SKM-1 (cell line): ENCODE data around the gene PPFIA1.

ENCODE experiments used
- DNase-seq: peaks from one replicate; lab custom pipeline; 2025; ENCODE audit not compliant: unreplicated experiment; lab: John Stamatoyannopoulos, UW

PPFIA1 gene

DNA sequence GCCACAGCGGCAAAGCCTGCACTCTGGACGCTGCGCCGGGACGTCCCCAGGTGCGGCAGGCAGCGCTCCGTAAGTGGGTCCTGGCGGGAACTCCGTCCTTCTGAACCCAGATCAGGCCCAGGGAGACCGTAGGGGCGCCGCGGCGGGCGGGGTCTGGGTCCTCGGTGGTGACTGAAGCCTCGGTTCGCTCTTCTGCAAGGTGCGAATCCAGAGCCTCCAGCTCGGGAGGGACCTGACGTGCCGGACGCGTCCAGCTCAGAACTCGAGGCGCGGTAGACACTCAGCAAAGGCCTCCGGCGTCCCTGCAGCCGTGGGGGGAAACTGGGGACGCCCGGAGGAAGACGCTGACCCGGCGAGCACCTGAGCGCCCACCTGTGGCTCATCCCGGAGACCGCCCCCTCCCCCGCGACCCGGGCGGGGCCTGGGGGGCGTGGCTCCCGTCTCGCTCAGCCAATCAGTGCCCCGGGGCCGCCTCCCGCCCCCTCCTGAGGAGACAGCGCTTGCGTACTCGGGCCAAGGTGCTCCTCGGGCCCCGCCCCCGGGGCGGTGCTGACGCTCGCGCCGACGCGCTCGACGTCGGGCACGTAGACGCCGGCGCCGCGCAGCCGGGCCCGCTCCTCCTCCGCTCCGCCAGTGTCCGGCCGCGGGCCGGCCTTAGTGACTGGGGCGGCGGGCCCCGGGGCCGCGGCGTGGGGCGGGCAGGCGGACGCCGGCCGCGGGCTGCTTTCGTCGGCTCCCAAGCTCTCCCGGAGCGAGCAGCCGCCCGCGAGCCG, at the start of gene PPFIA1:
Gene PPFIA1, plus strand, starts transcription at position 587 of the 773 bp plus-strand sequence. CDS start 1,483 bp downstream, outside the sequence.
- DNase-seq: peak; percentile 78

DNA sequence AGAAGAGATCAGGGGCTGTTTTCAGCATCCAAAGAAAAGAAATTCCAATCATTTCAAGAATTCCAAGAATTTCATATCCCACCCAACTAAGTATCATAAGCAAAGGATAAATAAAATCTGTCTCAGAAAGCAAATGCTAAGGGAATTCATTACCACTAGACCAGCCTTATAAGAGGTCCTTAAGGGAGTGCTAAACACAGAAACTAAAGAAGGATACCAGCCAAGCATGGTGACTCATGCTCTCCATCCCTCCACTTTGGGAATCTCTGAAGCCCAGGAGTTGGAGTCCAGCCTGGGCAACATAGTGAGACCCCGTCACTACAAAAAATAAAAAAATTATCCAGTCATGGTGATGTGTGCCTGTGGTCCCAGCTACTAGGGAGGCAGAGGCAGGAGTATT, 49.6 kb upstream of the PPFIA1 start:
- no peak for DNase-seq

DNA sequence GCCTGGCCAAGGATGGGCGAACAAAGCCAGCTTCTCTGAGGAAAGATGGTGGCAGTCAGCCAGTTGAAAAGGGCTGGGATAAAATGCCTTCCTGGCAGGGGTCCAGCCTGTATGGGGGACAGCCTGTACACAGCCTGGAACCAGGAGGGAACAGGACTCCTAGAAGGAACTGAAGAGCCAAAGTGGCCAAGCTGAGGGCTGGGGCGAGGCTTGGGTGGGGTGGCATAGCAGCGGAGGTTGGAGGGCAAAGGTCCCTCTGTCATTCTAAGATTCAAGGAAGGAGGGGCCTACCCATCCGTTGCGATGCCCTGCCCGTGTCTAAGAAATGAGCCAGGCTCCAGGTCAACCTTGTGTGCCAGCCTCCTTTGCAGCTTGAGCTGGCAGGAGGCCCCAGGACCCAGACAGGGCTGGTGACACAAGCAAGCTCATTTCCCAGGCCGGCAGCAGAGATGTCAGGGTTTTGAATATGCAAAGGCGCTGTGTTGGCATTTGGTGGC, 44.8 kb upstream of the PPFIA1 start:
- DNase-seq: no peak

DNA sequence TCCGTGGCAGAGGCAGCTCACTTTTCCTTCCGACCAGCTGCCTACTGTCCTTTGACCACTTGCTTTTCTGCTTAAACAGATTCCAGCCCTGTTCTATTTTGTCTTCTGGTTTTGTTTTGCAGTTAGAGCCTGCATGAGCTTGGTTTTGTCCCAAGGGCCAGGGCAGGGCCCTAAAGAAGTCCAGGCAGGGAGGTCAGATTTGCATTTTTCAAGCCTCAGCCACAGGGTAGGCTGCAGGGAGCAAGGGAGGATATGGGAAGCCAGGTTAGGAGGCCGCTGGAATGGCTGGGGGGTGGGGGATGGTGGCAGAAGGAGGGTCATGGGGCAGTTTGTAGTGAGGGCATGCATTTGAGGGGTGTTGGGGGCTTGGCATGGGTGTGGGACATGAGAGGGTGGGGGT, 44.3 kb upstream of the PPFIA1 start:
- no peak for DNase-seq

DNA sequence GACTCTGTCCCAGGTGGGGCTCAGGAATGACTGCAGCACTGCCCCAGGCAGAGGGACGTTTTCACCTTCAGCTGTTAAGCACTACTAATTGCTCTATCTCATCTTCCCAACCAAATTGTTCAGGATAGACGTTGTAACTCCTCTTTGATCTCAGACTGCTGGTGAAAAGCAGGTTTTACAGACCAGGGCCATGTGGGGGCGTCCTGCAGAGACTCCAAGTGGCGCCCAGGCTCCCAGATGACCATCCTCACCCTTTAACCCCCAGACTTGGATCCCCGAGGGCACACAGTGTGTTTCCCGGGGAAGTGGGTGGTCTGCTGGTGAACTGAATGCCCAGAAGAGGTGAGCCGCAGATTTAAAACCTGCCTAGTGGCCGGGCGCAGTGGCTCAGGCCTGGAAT, 43.5 kb upstream of the PPFIA1 start:
- DNase-seq: peak; percentile 17

DNA sequence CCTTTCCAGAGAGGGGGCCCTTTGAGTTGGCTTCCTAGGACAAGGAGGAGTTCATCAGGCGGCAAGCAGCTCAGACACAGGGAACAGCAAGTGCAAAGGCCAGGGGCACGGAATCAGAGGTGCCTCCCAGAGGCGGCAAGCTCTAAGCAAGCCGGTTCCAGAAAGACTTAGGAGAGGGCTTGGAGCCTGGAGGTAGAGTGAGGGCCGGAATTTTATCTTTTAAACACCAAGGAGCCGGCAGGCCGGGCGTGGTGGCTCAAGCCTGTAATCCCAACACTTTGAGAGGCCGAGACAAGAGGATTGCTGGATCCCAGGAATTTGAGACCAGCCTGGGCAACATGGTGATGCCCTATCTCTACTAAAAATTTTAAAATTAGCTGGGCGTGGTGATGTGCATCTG, 40.8 kb upstream of the PPFIA1 start:
- no peak for DNase-seq

DNA sequence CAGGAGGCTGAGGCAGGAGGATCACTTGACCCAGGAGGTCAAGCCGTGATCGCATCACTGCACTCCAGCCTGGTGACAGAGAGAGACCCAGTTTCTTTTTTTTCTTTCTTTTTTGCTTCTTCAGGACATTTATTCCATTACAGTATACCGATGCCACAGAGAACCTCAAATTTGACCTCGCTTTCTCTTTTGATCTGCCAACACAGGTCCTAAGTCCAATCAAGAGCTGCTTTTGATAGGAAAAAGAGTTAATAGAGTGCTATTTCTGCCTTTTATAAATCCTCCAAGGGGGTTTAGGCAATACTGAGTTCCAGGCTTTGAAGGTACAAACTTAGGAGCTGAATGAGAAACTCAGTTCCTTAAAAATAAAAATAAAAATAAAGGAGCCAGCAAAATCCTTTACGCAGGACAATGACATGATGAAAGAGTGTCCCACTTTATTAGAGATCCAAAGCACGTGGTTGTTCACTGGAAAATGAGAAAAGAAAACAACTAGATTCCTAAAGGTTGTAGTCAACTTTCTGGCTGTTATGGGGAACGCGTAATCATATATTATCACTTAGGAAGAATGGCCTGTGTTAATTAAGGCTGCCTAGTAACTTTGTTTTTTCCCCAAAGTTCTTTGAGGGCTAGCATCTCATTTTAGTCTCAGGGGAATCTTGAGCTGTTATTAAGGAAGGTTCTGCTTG, 40.2 kb upstream of the PPFIA1 start:
- no peak for DNase-seq

DNA sequence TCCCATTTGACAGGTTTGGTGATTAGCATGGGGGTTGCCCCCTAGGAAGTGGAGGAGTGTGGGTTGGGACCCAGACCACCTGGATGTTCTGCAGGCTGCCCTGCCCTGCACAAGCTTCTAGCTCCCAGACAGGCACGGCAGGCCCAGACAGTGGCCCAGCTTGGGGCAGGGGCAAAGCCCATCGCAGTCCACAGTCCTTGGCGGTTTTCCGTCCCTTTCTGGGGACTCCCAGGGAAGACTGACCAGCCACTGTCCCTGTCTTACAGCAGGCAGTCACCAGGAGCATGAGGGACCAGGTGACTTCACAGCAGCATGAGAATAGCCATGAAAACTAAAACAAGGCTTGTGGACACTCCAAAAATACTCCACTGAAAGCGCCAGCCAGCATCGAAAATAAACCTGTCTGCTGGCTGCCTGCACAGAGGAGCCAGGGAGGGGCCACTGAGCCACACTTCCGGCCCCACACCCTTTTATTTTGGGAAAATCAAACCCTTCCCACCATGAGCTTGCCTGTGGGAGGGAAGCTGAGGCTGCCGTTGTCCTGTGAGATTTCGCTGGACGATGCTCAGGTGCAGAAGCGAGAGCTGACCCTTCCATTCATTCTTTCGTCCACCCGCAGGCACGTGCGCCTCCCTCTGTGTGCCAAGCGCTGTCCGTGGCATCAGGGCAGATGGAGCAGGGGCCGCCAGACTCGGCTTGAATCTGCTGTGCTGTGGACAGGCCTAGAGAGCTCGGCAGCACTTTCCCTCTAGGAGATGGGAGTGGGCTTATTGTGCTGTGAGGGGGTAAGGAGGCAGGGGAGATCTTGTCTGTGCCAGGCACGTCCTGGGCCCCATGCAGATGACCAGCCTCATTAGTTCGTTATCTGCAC, 39.4 kb upstream of the PPFIA1 start:
- DNase-seq: no peak

DNA sequence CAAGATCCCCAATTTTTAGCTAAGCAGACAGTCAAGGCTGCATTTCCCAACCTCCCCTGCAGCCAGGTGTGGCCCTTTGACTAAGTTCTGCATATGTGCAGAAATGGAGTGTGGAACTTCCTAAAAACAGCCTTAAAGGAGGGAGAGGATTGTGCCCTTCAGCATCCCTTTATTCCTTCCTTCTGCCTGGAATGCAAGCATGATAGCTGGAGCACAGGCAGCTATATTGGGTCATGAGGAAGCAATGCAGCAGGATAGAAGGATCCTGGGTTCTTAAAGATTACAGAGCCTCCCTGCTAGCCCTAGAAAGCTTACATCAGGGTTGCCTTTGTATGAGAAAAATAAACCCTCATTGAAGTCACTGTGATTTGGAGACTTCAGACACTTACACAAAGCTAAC, 37.5 kb upstream of the PPFIA1 start:
- no peak for DNase-seq

DNA sequence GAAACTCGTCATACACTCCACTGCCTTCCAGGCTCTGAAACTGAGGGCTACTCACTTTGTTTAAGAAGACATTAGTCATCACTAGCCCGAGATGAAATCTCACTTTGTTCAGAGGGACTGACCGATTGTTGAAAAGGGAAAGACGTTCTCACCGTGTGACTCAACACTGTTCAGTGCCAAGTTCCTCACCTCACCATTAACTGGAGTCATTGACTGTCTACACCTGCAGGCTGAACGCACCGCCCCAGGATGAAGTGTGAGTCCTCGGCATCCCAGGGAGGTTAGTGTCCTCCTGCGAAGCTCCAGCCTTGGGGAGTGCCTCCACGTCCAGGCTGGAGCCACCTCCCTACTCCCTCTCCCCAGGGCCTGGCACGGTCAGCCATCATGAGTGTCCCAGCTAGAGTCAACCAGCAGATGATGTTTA, 37.0 kb upstream of the PPFIA1 start:
- no peak for DNase-seq

DNA sequence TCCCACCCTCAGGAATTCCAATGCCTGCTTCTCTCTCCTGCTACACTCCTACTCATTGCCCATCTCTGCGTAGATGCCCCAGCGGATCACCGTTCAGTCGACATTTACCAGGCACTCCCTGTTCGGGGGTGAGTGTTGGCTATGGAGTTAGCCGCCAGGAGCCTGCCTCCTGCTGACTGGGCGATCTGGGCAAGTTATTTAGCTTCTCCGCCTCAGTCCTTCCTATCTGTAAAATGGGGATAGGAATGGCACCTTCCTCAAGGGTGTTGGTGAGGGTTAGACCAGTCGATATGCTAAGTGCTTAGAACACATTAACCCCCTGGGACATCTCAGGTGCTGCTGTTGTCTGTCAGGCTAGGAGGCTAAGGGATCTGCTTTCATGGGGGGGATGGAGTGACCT, 36.5 kb upstream of the PPFIA1 start:
- no peak for DNase-seq

DNA sequence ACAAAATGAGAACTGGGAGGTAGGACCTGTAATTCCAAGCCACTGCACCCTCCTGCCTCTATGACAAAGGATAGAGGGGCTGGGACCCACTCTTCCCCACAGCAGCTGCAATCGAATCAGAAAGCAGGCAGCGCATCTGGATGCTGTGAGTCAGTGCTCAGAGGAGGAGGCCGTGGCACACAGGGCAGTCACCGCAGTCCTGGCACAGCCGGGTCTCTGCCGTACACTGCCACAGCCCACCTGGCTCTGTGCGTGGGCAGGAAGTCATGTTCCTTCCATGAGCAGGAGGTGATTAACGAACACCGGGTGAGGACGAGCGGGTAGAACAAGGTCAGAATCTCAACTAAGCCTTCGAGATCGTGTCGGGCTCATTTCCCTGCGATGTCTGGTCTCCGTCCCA, 30.2 kb upstream of the PPFIA1 start:
- no peak for DNase-seq

DNA sequence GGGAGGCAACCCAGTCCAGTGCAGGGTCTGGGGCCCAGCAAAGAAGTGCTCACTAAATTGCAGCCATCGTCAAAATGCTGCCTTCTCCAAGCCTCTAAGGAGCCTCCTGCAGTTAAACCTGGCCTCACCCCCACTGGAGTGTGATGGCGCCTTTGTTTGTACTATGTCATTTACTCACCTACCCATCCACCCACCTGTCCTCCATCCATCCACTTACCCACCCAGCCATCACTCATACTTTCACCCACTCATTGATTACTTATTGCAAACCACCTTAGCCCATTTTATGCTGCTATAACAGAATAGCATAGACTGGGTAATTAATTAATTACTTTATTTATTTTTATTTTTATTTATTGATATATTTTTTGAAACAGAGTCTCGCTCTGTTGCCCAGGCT, 28.8 kb upstream of the PPFIA1 start:
- no peak for DNase-seq

DNA sequence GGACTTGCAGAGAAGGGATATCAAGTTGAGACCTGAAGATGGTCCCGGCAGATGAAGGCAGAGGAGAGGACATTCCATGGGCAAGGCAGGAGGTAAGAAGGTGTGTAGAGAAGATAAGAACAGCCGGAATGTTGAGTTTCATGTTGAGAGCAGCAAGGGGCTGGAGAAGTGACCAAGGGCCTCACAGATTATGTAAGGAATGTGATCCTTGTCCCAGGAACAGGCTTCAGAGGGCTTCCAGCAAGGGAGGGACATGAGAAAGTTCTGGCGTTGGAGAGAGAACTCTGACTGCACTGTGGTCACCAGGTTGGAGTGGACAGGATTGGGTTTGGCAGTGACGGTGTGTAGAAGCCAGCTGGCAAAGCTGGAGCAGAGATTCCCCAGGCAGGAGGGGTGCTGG, 27.6 kb upstream of the PPFIA1 start:
- DNase-seq: no peak

DNA sequence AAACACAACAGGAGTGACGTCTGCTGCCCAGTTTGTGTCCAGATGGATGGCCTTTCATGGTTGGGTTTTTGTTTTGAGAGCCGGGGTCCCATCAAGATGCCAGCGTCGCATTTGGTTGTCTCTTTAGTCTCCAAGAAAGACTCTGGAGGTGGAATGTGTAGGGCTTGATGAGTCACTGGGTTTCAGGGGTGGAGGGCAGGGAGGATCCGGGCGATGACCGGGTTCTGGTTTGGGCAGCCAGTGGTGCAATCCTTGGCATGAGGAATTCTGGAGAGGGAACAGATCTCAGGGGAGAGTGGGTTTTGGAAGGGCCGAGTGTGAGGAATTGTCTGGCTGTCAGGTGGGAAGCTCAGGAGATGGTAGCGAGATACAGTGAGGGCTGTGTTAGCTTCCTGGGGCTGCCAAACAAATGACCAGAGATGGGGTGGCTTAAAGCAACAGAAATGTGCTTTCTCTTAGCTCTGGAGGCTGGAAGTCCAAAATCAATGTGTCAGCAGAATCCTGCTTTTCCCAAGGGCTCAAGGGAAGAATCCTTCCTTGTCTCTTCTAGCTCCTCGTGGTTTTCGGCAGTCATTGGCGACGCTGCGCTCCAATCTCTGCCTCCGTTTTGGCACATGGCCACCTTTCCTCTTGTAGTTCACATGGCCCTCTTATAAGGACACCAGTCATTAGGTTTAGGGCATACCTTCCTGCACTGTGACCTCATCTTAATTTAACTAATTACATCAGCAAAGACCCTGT, 26.4 kb upstream of the PPFIA1 start:
- DNase-seq: no peak

DNA sequence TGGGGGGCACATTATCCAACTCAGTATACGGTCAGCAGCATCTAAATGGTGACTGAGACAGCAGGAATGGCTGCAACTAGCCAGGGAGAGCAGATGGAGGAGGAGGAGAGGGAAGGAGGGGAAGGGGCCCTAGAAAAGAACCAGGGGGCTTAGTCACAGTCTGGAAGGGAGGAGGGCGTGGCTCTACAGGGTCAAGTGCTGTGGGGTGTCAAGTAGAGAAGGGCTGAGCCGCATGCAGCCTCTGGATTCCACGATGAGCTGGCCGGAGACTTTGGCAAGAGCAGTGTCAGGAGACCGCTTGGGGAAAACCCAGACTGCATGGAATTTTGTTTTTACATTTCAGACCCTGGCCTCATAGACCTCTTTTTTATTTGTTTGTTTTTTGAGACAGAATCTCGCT, 25.8 kb upstream of the PPFIA1 start:
- DNase-seq: no peak

DNA sequence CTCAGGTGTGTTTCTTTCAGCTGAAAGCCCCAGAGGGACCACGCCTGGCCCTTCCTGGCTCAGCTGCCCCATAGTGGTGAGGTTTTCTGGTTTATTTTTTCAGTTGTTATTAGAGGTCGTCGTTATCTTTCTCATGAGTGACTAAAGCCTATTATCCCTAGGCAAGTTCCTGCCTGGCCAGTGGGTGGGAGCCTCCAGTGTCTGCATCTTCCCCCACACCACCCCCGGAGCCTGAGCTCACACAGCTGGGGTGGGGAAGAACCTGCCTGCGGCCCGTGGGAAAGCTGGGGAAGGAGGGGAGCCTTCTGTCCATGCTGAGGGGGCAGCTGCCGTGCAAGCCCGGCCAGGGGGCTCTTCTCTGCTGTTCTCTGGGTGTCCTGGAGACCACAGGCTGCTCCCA, 24.3 kb upstream of the PPFIA1 start:
- DNase-seq: no peak

DNA sequence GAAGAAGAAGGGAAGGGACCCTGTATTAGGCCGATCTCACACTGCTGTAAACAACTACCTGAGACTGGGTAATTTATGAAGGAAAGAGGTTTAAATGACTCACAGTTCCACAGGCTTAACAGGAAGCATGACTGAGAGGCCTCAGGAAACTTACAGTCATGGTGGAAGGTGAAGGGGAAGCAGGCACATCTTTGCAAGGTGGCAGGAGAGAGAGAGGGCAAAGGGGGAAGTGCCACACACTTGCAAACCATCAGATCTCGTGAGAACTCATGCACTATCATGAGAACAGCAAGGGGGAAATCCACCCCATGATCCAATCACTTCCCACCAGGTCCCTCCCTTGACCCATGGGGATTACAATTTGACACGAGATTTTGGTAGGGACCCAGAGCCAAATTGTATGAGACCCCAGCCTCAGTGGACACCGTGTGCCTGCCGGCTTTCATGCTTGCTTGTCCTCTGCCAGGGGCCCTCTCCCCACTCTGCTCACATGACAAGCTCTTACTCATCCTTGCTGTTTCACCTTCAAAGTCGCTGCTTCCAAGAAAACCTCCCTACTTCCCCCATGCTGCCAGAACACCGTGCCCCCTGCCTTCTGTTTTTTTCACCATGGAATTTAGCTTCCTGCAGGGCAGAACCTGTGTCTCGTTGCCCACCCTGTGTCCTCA, 23.3 kb upstream of the PPFIA1 start:
- no peak for DNase-seq

DNA sequence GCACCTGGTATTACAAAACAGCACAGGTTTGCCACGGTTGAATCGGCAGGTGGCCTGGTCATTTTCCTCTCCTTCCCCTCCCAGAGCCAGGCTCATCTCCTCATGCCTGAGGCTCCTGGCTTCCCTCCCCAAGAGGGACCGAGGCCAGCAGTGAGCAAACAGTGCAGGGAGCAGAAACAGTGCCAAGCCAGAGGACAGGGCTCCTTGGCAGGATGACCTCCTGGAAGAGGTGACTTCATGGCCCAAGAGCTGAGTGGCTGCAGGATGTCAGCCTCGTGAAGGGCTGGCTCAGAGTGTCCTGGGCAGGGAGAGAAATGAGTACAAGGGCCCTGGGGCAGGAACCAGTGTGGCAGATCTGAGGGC, 22.8 kb upstream of the PPFIA1 start:
- no peak for DNase-seq

DNA sequence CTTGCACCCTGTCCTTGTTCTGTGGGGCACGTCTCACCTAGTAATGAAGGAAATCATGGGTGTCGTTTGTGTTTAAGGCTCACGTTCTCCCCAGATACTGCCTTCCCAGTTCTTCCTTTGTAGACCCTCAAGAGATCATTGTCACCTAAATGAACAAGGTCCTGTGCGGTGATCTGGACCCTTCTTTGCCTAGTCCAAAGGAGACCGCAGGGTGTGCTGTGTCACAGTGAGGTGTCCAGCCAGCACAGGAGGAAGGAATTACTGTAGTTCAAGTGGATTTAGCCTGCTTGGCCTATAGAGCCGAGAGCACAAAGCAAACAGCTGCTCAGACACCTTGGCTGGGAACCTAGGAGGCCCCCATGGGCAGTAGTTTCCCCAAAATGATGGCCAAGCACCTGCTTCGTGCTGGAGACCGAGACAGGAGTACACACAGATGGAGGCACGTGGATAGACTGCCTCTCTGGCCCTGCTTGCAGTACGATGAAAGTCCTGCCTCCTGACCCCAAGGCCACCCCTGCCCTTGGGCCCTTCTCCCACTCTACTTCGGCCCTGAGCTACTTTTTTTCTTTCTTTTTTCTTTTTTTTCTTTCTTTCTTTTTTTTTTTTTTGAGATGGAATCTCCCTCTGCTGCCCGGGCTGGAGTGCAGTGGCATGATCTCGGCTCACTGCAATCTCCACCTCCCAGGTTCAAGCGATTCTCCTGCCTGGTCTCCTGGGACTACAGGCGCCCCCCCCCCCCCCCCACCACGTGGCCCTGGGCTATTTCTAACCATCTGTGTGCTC, 19.4 kb upstream of the PPFIA1 start:
- DNase-seq: no peak
